NCI-H2227 treated with DMSO at 0.1 percent for 48 hours (cell line): ENCODE measurements around the gene ZNF785.
A peak's percentile ranks its signal among the peaks of the same experiment; 100 is the strongest.
"Not testable (repeated sequence)": the region's sequence is repeated elsewhere in the genome, so short reads cannot be mapped to it uniquely, and the experiment has no call there.

Source experiments
- DNase-seq: peaks from one replicate; lab custom pipeline; 2025; lab: John Stamatoyannopoulos, UW

The ZNF785 gene

GRCh38 chr16:30565526-30565925, 20.0 kb downstream of the ZNF785 start:
- no peak for DNase-seq

GRCh38 chr16:30562021-30562420, 23.5 kb downstream of the ZNF785 start:
- no peak for DNase-seq

- DNase-seq: no peak
These were observed 24.2 kb downstream of the ZNF785 start for GRCh38 chr16:30561089-30561816.

GRCh38 chr16:30559690-30560089, 25.8 kb downstream of the ZNF785 start:
- DNase-seq: no peak

- DNase-seq: no peak
These were observed 26.6 kb downstream of the ZNF785 start for GRCh38 chr16:30558789-30559377.

- peak; percentile 97 for DNase-seq
These were observed 27.3 kb downstream of the ZNF785 start, which contains the start of gene ZNF764 for GRCh38 chr16:30557957-30558788. Gene ZNF764, minus strand, starts transcription at chr16:30558374. Its CDS starts 192 bp downstream, at chr16:30558182.

GRCh38 chr16:30557707-30557956, 27.9 kb downstream of the ZNF785 start:
- DNase-seq: no peak

- no peak for DNase-seq
These were observed 29.4 kb downstream of the ZNF785 start for GRCh38 chr16:30556125-30556473.

GRCh38 chr16:30555315-30556124, 30.0 kb downstream of the ZNF785 start:
- DNase-seq: no peak

- no peak for DNase-seq
These were observed 30.8 kb downstream of the ZNF785 start for GRCh38 chr16:30554557-30555314.

- DNase-seq: no peak
These were observed 32.1 kb downstream of the ZNF785 start for GRCh38 chr16:30553393-30553899.

GRCh38 chr16:30552956-30553355, 32.5 kb downstream of the ZNF785 start:
- DNase-seq: no peak

- no peak for DNase-seq
These were observed 33.7 kb downstream of the ZNF785 start for GRCh38 chr16:30551781-30552180.

GRCh38 chr16:30548416-30549253, 36.9 kb downstream of the ZNF785 start:
- DNase-seq: no peak

GRCh38 chr16:30546115-30546514, 39.4 kb downstream of the ZNF785 start:
- DNase-seq: no peak

GRCh38 chr16:30543067-30543466, 42.4 kb downstream of the ZNF785 start:
- no peak for DNase-seq

- DNase-seq: no peak
These were observed 43.8 kb downstream of the ZNF785 start for GRCh38 chr16:30541502-30542329.

GRCh38 chr16:30540916-30541464, 44.5 kb downstream of the ZNF785 start:
- not testable (repeated sequence) for DNase-seq

- not testable (repeated sequence) for DNase-seq
These were observed 45.4 kb downstream of the ZNF785 start for GRCh38 chr16:30539986-30540526.
